ENCODE measurements around the gene DLG1.
A peak's percentile ranks its signal among the peaks of the same experiment; 100 is the strongest.

The DLG1 gene

DNA sequence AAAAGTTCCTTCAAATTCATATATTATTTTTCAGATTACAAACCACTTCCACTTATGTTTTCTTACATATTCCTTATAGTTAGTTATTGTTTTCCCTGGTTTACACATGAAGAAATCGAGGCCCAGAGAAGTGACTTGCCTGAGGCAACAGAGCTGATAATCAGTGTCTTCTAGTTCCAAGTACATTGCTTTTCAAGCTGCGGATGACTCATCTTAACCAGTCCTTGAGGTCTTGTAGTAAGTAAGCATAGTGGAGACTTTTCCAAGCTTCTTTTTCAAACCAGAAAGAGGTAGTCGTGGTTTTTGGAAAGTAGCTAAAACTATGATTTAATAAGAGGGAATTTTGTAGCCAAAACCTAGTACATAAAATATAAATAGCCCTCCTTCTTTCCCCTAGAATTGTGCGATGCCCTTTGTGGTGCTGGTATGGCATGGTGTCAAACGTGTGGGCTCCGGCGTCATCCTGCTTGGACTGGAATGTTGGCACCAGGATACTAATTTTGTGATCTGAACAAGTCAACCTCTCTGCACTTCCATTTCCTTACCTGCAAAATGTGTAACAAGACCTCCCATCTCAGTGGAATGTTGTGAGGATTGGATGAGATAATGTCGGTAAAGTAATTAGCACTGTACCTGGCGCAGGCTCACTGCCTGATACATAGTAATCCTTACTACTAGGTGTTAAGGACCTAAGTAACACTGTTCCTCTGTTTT is 19.0 kb upstream of the DLG1 start:
- no peak for DNase-seq (ENCODE audit: low read depth in 3 of 3)

DNA sequence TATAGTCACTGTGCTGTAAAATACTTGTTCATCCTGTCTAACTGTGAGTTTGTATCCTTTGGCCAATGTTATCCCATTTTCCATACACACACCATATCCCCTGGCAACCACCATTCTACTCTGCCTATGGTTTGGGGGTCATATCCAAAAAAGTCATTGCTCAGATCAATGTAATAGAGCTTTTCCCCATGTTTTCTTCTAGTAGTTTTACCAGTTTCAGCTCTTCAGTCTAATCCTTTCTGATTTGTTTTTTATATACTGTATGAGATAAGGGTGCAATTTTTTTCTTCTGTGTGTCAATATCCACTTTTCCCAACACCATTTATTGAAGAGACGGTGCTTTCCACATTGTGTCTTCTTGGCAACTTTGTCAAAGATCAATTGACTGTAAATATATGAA is 14.0 kb upstream of the DLG1 start:
- no peak for DNase-seq (ENCODE audit: low read depth in 3 of 3)

DNA sequence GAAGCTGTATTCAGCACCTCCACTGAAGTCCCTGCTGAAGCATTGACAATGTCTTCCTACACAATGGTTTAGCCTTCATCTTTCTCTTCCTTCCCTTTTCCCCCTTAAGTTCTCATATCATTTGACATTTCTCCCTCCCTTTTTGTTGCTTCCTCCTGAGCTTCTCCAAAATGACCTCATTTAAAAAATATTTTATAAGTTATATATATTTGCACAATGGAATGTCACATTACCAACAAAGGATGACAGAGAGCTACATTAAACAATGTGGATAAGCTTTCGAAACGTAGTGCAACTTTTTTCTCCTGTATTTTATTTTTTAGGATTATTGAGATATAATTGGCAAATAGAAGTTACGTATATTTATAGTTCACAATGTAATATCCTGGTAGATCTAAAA is 13.2 kb upstream of the DLG1 start:
- no peak for DNase-seq (ENCODE audit: low read depth in 3 of 3)

DNA sequence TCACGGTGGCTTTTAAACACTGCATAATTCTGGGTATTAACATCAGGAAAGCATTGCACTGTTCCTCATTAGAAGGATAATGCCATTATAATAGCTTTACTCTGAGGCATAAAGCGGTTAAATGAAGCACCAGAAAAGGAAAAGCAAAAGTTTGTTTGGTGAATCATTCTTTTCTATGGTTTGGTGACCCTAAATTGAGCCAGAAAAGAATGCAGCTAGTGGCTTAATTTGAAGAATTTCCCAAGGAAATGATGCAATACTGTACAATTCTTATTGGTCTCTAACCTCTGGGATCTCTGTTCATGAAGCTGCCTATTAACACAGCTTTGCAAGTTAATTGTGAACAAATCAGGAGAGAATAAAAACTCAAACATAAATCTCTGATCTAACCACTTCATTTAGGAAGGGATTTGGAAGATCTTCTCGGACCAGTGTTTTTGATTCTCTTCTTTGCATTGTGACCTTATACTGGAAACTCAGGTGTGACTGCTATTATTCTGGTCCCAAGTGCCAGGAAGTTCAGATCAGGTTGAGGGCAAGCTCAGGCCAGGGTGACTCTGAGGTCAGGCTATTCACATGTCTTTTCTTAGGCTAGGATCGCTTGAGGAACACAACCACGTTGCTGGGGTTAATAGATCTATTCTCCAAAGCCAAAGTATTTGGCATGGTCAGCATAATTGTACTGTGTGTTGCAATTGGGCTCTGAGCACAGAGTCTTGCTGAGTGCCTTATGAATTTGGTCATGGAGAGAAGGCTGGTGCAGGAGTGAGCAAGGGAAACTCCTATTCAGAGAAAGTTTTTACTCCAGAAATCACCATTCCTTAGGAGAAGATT is 11.3 kb upstream of the DLG1 start:
- no peak for DNase-seq (ENCODE audit: low read depth in 3 of 3)

DNA sequence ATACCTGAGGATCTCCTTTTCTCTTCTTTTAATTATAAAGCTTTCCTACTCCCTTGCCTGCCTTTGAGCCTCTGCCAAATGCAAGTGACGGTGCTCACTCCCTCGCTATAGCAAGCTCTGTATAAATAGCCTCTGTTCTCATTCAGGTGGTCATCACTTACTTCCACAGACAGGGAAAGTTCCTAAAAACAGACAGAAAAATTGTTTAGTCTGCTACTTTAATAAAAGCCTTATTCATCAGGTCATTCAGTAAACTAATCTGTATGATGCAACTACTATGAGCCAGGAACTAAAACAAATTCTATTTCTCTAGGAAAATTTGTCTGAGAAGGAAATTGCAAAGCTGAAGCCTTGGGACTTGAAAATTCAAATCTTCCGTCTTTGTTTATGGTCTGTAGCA is 10.2 kb upstream of the DLG1 start:
- no peak for DNase-seq (ENCODE audit: low read depth in 3 of 3)

DNA sequence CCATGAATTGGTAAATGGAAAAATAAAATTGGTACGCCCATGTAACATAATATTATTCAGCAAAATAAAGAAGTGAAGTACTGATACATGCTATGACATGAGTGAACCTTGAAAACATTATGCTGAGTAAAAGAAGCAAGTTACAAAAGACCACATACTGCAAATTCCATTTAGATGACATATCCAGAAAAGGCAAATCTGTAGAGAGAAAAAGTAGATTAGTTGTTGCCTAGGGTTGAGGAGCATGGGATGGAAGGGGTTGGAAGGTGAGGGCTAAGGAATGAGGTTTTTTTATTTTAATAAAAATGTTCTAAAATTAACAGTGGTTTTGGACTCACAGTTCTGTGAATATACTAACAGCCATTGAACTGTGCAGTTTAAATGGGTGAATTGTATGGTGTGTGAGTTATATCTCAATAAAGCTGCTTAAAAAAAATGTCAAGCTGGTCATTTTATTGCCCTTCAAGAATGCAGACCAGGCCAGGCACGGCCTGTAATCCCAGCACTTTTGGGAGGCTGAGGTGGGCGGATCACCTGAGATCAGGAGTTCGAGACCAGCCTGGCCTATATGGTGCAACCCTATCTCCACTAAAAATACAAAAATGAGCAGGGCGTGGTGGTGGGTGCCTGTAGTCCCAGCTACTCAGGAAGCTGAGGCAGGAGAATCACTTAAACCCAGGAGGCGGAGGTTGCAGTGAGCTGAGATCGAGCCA is 8.1 kb upstream of the DLG1 start:
- DNase-seq (ENCODE audit: low read depth in 3 of 3) = no peak

DNA sequence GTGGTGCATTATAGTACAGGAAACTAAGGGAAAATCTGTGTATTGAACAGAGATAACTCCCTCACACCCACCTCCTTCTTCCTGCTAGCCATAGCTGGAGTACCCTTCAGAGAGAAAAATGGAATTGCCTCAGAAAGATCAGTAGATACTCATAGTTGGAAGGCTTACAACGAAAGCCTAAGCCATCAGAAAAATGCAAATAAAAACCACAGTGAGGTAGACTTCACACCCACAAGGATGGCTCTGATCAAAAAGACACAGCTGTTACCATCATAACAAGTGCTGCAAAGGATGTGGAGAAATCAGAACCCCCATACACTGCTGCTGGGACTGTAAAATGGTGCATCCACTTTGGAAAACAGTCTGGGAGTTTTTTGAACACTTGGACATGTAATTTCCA is 7.4 kb upstream of the DLG1 start:
- DNase-seq (ENCODE audit: low read depth in 3 of 3) = no peak

DNA sequence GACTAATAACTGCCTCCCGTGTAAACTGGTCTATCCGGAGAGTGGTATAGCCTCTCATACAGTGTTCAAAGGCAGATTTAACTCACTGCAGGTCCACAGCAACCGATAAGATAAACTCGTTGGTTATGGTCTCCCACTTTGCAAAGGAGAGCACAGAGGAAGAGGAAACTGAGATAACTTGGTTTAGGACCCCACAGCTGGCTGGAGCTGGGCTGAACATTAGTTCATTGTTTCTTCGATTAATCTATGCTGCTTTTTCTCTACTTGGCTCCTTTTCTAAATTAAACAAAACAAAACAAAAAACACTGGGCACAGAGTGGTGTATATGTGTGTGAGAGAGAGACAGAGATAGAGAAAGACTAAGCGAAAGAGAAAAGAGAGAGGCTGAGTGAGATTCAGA is 5.0 kb upstream of the DLG1 start:
- DNase-seq (ENCODE audit: low read depth in 3 of 3) = no peak

DNA sequence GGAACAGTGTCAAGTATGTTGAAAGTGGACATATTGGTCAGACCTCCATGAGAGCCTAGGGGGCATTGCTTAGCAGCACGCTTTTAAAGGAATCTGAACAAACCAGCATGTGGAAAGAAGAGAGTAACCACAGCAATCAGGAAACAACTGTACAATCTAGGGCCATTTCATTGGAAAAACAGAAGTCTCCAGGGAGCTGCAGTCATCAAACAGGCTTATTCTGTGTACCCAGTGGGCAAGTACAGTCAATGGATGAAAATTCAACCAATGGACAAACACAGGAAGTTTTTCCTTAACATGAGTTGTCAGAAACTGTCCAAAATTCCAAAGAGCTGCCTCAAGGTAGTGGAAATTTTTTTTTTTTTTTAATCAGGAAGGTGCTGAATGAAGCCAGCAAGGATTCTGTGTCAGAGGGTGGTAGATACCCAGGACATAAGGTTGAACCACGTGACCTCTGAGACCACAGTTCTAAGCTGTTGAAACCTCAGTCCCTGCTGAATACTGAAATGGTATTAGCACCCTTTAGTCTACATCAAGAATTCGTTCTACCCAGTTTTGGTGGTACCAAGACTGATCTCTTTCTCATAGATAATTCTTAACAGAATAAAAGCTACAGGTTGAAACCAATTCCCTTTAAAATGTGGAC is 4.4 kb upstream of the DLG1 start:
- no peak for DNase-seq (ENCODE audit: low read depth in 3 of 3)

DNA sequence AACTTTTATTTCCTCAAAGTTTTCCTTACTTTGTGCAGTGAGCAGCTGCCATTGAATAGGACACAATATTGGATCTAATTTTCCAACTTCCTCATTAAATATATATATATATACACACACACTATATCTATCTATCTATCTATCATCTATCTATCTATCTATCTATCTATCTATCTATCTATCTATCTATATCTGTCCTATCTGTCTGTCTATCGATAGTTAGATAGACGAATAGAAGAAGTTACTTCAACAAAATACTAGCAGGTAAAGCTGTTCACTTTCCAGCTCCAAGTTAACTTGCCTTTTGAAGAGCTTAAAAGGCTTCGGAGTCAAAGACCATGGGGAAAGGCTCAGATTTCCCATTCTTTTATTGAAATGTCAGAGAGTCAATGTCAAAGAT is 3.6 kb upstream of the DLG1 start:
- DNase-seq (ENCODE audit: low read depth in 3 of 3) = no peak

DNA sequence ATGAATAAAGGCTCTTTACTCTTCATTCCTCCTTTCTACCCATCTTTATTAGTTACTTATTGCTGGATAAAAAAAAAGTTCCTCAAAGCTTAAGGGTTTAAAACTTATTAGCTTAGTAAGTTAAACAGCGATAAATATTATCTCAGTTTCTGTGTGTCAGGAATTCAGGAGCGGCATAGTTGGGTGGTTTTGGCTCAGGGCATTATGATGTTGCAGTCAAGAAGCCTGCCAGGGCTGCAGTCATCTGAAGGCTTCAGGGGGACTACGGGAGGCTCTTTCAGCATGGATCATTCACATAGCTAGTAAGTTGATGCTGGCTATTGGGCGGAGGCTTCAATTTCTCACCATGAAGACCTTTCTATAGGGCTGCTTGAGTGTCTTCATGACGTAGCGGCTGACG is 1.9 kb upstream of the DLG1 start:
- DNase-seq (ENCODE audit: low read depth in 3 of 3) = no peak

DNA sequence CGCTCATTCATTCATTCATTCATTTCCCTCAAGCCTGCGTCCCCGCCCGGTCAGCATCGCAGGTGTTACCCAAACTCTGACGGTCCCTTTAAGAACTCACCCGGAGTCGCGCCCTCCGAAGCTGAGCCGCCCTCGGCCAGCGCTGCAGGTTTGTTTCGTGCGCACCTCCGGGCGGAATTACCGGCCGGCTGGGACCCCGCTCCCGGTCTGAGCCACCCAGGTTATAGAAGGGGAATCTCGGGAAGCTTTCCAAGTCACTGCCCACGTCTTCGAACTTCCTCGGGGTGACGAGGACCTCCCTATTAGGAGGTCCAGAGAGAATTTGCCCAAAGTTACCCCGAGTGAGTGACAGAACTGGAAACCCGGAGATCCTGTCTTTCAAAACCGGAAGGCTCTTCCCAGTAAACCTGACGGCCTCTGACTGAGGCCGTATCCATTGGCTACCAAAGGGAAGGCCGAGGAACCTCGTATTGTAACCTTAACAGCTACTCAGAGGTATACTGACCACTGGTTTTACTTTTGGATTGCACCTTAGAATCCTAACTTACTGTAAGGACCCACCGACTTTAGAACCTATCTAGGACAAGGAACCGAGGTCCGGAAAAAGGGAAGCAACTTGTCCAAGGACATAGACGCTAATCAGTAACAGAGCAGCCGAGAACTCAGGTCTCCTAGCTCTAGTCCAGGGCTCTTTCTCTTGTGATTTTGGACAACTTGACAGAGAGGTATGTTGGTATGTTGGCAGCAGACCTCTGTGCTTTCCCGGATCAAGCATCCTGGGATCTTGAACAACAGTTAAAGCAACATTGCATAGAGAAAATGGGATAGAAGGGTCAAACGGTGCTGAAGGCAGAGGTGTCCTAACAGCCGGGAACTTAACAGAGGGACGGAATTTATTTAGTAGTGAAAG is 788 bp upstream of the DLG1 start:
- DNase-seq (ENCODE audit: low read depth in 3 of 3) = peak in 1 of 3 experiments; percentile 32

DNA sequence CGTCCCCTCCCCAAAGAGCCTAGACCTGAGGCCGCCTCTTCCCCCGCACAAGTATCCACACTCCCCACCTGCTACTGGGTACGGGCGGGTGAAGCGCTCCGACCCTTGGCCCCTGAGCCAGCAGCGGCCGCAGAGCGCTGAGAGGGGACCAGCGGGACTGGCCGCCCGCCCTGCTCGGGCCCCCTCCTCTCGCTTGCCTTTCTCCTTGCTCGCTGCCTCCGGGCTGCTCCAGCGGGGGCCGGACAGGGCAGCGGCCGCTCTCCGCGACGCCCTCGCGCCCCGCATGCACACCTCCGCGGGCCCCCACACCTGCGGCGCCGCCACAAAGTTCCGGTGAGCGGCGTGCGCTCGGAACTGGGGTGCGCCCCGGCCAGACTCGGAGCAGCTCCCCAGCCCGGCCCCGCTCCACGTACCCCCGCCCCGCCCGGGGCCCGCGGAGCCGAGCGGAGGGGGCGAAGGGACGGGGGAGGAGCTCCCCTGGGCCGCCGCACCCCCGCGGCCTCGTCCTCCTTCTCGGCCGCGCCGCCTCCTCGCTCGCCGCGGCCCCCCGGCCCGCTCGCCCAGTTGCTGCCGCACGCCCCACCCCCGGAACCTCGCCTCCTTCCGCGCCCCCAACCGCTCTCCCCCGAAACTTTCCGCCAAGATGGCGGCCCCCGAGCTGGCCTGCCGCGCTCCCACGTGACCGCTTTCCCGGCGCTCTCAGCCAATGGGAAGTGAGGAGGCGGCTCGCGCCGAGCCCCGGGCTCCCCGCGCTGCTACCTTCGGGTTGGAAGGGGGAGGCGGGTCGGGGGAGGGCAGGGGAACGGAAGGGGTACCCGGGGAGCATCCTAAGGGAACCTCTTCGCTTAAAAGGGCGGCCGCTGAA is 704 bp downstream of the DLG1 start:
- DNase-seq (ENCODE audit: low read depth in 3 of 3) = peak; percentile 81 to 91 (median 83)

DNA sequence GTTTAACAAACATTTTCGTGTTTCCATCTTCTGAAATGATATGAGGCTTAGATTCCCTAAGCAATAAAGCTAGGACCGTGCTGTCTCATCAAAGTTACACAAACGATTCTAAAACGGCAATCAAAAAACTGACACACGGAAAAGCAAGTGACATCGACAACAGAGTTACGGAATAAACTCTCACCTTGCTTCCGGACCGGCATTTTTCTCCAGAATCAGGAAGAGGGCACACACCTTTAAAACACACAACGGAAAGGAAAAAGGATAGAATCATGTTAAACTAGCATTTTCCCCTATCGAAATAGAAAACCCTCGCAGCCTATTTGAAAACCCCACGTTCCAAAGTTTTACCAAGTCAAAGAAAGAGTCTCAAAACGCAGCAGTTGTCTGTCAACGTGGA is 1.4 kb downstream of the DLG1 start:
- no peak for DNase-seq (ENCODE audit: low read depth in 3 of 3)

DNA sequence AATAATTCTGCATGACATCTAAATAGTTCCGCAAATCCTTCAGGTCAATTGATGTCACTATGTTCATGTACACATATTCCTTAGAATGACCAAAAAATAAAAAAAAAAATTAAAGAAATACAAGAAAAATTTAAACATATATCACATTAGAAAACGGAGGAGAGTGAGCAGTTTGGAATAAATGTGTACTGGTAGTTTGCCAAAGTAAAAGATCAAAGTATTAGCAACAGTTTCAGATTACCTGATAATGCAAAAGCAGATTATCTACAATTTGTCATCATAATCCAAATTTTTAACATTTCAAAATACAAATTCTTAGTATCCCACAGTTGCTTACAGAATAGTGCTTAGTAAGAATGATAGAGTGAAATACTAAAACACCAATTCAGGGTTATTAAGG is 1.9 kb downstream of the DLG1 start:
- DNase-seq (ENCODE audit: low read depth in 3 of 3) = no peak

DNA sequence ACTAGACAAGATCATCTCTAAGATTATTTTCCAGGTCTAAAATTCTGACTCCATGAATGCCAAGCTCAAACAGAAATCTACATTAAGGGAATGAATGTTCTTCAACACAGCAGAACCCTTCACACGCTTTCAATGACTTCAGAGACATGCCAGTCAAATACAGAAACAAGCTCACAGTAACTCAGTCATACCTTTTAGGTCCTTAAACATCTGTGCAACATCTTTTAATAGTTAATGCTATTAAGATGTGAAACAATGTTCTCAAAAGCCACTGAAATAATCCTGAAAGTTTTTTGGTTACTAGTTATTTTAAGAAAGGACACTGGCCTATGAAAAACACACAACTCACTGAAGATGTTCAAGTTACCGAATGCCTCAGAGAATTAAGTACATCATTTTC is 2.5 kb downstream of the DLG1 start:
- no peak for DNase-seq (ENCODE audit: low read depth in 3 of 3)

DNA sequence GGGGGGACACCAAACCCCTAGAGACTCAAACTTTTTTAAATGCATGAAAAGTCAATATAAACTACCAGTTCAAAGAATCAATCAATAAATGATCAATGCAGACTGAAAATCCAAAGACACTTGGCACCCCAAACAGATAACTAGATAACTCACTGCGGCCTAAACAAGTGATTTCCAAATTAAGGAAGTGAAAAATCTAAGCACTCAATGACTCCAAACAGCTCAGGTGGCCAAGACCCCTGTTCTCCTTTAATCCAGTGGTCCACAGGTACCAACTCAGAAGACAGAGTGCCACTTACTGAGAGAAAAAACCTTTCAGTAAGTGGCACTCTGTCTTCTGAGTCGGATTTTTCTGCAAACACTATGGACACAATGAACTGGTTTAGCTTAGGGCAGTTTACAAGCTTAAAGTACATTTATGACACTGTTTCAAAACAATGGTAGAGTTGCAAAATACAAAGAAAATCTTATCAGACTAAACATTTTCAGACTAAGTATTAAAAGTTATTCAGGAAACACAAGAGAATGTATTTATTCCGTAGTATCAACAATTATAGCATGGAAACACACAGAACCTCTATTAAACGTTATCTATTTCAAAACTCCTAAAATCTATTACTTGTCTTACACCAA is 4.7 kb downstream of the DLG1 start:
- no peak for DNase-seq (ENCODE audit: low read depth in 3 of 3)

DNA sequence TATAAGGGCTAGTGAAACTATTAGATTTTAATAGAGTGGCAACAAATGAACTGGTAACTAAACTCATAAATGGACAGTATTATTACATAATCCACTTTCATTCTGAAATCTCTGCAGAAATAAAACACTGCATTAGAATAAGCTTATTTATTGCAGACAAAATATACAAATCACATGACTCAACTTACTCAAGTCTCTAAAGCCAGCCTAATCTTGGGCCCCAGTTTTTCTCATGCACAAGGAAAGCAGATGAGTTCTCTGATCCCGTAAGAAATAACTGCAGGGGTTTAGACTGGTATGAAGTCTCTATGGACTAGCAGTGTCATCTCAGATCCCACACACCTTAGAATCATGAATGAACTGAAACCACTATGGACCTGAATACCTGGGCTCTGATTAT is 5.8 kb downstream of the DLG1 start:
- DNase-seq (ENCODE audit: low read depth in 3 of 3) = no peak

DNA sequence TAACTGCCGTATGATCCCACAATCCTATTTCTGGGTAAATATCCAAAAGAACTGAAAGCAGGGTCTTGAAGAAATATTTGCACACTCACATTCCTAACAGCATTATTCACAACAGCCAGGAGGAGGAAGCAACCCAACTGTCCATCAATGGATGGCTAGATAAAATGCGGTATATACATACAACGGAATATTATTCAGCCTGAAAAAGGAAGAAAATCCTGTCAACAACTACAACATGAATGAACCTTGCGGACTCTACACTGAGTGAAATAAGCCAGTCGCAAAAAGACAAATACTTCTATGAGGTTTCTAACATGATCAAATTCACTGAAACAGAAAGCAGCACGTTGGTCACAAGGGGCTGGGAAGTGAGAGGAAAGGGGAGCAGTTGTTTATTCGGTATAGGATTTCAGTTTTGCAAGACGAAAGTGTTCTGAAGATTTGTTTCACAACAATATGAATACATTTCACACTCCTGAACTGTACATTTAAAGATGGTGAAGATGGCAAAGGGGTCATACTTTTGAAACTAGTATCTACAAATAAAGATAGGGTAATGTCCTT is 6.2 kb downstream of the DLG1 start:
- DNase-seq (ENCODE audit: low read depth in 3 of 3) = no peak
